Astrocyte (in vitro differentiated cells and primary cell): ENCODE measurements around the gene TMEM170B. TPM values are rescaled to one million over a fixed set of nuclear protein-coding genes. Genes with fewer than 3 reads are reported as not detected.
A peak's percentile ranks its signal among the peaks of the same experiment; 100 is the strongest.

ENCODE experiments used
- DNase-seq: peaks from one replicate; pipeline ENCODE4 v3.0.0-alpha.2; 2010; ENCODE audit warnings: low read depth
- FAIRE-seq: peaks from 2 replicates; lab custom pipeline; 2011; peaks lifted over from hg19 to GRCh38; lab: Jason Lieb, UNC
- H2AFZ ChIP-seq: 2 replicates; pipeline ENCODE4 v1.6.0; 2012; ENCODE audit warnings: low read depth, low read length, inconsistent platforms
- H3K27ac ChIP-seq: 2 replicates; pipeline ENCODE4 v1.5.1; 2011; ENCODE audit warnings: low read depth, low read length, inconsistent platforms
- H3K27me3 ChIP-seq: 2 replicates; pipeline ENCODE4 v1.6.0; 2011; ENCODE audit warnings: low read length, inconsistent platforms; ENCODE audit not compliant: insufficient read depth
- H3K36me3 ChIP-seq: 2 replicates; pipeline ENCODE4 v1.5.1; 2011; ENCODE audit warnings: low read length, inconsistent platforms; ENCODE audit not compliant: insufficient read depth
- H3K4me1 ChIP-seq: 2 replicates; pipeline ENCODE4 v1.5.1; 2011; ENCODE audit warnings: low read length, inconsistent platforms; ENCODE audit not compliant: insufficient read depth
- H3K4me2 ChIP-seq: 2 replicates; pipeline ENCODE4 v1.6.0; 2012; ENCODE audit warnings: low read length, inconsistent platforms
- H3K4me3 ChIP-seq: 2 replicates; pipeline ENCODE4 v1.5.1; 2011; ENCODE audit warnings: low read depth, mild to moderate bottlenecking, low read length, inconsistent platforms; ENCODE audit not compliant: insufficient read depth
- H3K79me2 ChIP-seq: 2 replicates; pipeline ENCODE4 v1.6.0; 2012; ENCODE audit warnings: mild to moderate bottlenecking, low read length, inconsistent platforms; ENCODE audit not compliant: insufficient read depth
- H3K9ac ChIP-seq: 2 replicates; pipeline ENCODE4 v1.6.0; 2012; ENCODE audit warnings: mild to moderate bottlenecking, low read length, inconsistent platforms
- H3K9me3 ChIP-seq: 2 replicates; pipeline ENCODE4 v1.5.1; 2012; ENCODE audit warnings: low read depth, mild to moderate bottlenecking, low read length, inconsistent platforms; ENCODE audit not compliant: insufficient read depth
- H4K20me1 ChIP-seq: 2 replicates; pipeline ENCODE4 v1.6.0; 2012; ENCODE audit warnings: low read length, inconsistent platforms; ENCODE audit not compliant: insufficient read depth
- H3K27ac Mint-ChIP-seq: one replicate; pipeline ENCODE4 v1.8.0; 2021; ENCODE audit warnings: mild to moderate bottlenecking, mixed read lengths; ENCODE audit not compliant: unreplicated experiment
- H3K27me3 Mint-ChIP-seq: one replicate; pipeline ENCODE4 v1.8.0; 2021; ENCODE audit warnings: low read depth, mixed read lengths; ENCODE audit not compliant: unreplicated experiment
- H3K36me3 Mint-ChIP-seq: one replicate; pipeline ENCODE4 v1.8.0; 2021; ENCODE audit warnings: low read depth, mixed read lengths; ENCODE audit not compliant: unreplicated experiment
- H3K4me1 Mint-ChIP-seq: one replicate; pipeline ENCODE4 v1.8.0; 2021; ENCODE audit warnings: low read depth, mixed read lengths; ENCODE audit not compliant: unreplicated experiment
- H3K4me3 Mint-ChIP-seq: one replicate; pipeline ENCODE4 v1.8.0; 2021; ENCODE audit warnings: mild to moderate bottlenecking, moderate library complexity, mixed read lengths; ENCODE audit not compliant: unreplicated experiment
- H3K9me3 Mint-ChIP-seq: one replicate; pipeline ENCODE4 v1.8.0; 2021; ENCODE audit warnings: mild to moderate bottlenecking, mixed read lengths; ENCODE audit not compliant: unreplicated experiment
- CTCF ChIP-seq: IDR thresholded peaks from 2 replicates; pipeline ENCODE4 v1.5.1; 2011; ENCODE audit warnings: low read depth, mild to moderate bottlenecking, inconsistent platforms, low read length, moderate library complexity; ENCODE audit not compliant: insufficient read depth
- EZH2 ChIP-seq: IDR thresholded peaks from 2 replicates; pipeline ENCODE4 v1.6.1; 2012; ENCODE audit warnings: mild to moderate bottlenecking, low read length, inconsistent platforms; ENCODE audit not compliant: insufficient read depth
- total RNA-seq: library from RNA; stranded (reverse); gene quantifications from 2 replicates; pipeline ENCODE4 v1.2.1, GENCODE V29; 2021

Gene TMEM170B
- total RNA-seq, 1 donor from 2014 or later, result 2.5 TPM

GRCh38 chr6:11532097-11532496, 5.5 kb upstream of the TMEM170B start:
- TF ChIP-seq CTCF, result no peak
- TF ChIP-seq EZH2, result no peak
- Histone ChIP-seq H3K27me3 (peaks cover 4% of the 10 kb centered on the region), H3K9ac (no peak overlapping the region), H3K4me3 (no peak overlapping the region), H4K20me1 (no peaks in the 10 kb centered on the region), H2AFZ (no peak overlapping the region), H3K9me3 (no peaks in the 10 kb centered on the region), H3K4me2 (no peak overlapping the region), H3K36me3 (no peaks in the 10 kb centered on the region), H3K4me1 (peaks cover 5% of the 10 kb centered on the region), H3K79me2 (no peaks in the 10 kb centered on the region), H3K27ac (no peak overlapping the region)
- H3K4me1 Mint-ChIP-seq, result no peaks in the 10 kb centered on the region
- DNase-seq (no peak), FAIRE-seq (no peak)
- peaks cover 2% of the 10 kb centered on the region for H3K27me3 Mint-ChIP-seq
- no peak overlapping the region for H3K4me3 Mint-ChIP-seq
- H3K36me3 Mint-ChIP-seq, result no peaks in the 10 kb centered on the region
- no peaks in the 10 kb centered on the region for H3K9me3 Mint-ChIP-seq
- no peak overlapping the region for H3K27ac Mint-ChIP-seq

GRCh38 chr6:11534561-11534960, 3.0 kb upstream of the TMEM170B start:
- Mint-ChIP-seq H3K36me3 (no peaks in the 10 kb centered on the region), H3K27ac (no peak overlapping the region), H3K9me3 (no peaks in the 10 kb centered on the region), H3K27me3 (peaks cover 2% of the 10 kb centered on the region), H3K4me3 (no peak overlapping the region), H3K4me1 (no peaks in the 10 kb centered on the region)
- H3K27ac ChIP-seq, result no peak overlapping the region
- H3K4me1 ChIP-seq, result peaks cover 11% of the 10 kb centered on the region
- peaks cover 4% of the 10 kb centered on the region for H3K27me3 ChIP-seq
- H3K4me3 ChIP-seq, result no peak overlapping the region
- no peaks in the 10 kb centered on the region for H3K36me3 ChIP-seq
- H3K9me3 ChIP-seq, result no peaks in the 10 kb centered on the region
- TF ChIP-seq CTCF, result no peak
- no peak for TF ChIP-seq EZH2
- no peak for DNase-seq
- H3K79me2 ChIP-seq, result no peaks in the 10 kb centered on the region
- no peak overlapping the region for H3K4me2 ChIP-seq
- FAIRE-seq, result no peak
- no peak overlapping the region for H2AFZ ChIP-seq
- H4K20me1 ChIP-seq, result no peaks in the 10 kb centered on the region
- H3K9ac ChIP-seq, result no peak overlapping the region

GRCh38 chr6:11535801-11536230, 1.7 kb upstream of the TMEM170B start:
- Mint-ChIP-seq H3K9me3 (no peaks in the 10 kb centered on the region), H3K27me3 (peaks cover 2% of the 10 kb centered on the region), H3K27ac (no peak overlapping the region), H3K4me3 (no peak overlapping the region), H3K36me3 (no peaks in the 10 kb centered on the region), H3K4me1 (no peaks in the 10 kb centered on the region)
- Histone ChIP-seq H3K36me3 (no peaks in the 10 kb centered on the region), H2AFZ (no peak overlapping the region), H3K27me3 (peaks cover 4% of the 10 kb centered on the region), H3K4me3 (no peak overlapping the region), H3K9ac (no peak overlapping the region), H4K20me1 (no peaks in the 10 kb centered on the region), H3K4me2 (no peak overlapping the region), H3K27ac (no peak overlapping the region), H3K4me1 (peaks cover 11% of the 10 kb centered on the region), H3K9me3 (no peaks in the 10 kb centered on the region), H3K79me2 (no peaks in the 10 kb centered on the region)
- DNase-seq, result peak; percentile 35
- TF ChIP-seq CTCF (no peak), EZH2 (no peak)
- no peak for FAIRE-seq
